C4-2B (cell line): ENCODE measurements around the gene JMJD6.
"Not testable (repeated sequence)": the region's sequence is repeated elsewhere in the genome, so short reads cannot be mapped to it uniquely, and the experiment has no call there.

Experiments
- H3K27ac ChIP-seq: fragments of 450-650 bp; 2 replicates; pipeline ENCODE4 v1.5.1; 2017
- CTCF ChIP-seq: fragments of 450-650 bp; conservative IDR thresholded peaks from 2 replicates; pipeline ENCODE4 v1.5.1; 2017; ENCODE audit warnings: mild to moderate bottlenecking
- ZFX ChIP-seq: fragments of 450-650 bp; IDR thresholded peaks from 2 replicates; pipeline ENCODE4 v1.6.1; 2017

JMJD6 gene

GRCh38 chr17:76713765-76714164 is 12.6 kb downstream of the JMJD6 start:
- H3K27ac ChIP-seq, result no peak overlapping the region
- no peak for TF ChIP-seq ZFX
- no peak for TF ChIP-seq CTCF

DNA sequence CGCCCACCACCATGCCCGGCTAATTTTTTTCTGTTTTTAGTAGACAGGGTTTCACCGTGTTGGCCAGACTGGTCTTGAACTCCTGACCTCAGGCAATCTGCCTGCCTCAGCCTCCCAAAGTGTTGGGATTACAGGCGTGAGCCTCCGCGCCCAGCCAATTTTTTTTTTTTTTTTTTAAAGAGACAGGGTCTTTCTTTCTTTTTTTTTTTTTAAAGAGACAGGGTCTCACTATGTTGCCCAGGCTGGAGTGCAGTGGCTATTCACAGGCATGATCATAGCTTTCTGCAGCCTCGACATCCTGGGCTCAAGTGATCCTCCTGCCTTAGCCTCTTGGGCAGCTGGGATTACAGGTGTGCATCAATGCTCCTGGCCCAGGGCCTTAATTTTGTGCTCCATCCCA is 14.1 kb downstream of the JMJD6 start:
- not testable (repeated sequence) for H3K27ac ChIP-seq

GRCh38 chr17:76710863-76711611 is 15.4 kb downstream of the JMJD6 start, which contains the start of gene MXRA7:
Gene MXRA7, minus strand, starts transcription at chr17:76710965. Its CDS starts 19 bp downstream, at chr17:76710946.
- TF ChIP-seq CTCF (no peak), ZFX (no peak)
- H3K27ac ChIP-seq, result no peak within 1 kb of the TSS

DNA sequence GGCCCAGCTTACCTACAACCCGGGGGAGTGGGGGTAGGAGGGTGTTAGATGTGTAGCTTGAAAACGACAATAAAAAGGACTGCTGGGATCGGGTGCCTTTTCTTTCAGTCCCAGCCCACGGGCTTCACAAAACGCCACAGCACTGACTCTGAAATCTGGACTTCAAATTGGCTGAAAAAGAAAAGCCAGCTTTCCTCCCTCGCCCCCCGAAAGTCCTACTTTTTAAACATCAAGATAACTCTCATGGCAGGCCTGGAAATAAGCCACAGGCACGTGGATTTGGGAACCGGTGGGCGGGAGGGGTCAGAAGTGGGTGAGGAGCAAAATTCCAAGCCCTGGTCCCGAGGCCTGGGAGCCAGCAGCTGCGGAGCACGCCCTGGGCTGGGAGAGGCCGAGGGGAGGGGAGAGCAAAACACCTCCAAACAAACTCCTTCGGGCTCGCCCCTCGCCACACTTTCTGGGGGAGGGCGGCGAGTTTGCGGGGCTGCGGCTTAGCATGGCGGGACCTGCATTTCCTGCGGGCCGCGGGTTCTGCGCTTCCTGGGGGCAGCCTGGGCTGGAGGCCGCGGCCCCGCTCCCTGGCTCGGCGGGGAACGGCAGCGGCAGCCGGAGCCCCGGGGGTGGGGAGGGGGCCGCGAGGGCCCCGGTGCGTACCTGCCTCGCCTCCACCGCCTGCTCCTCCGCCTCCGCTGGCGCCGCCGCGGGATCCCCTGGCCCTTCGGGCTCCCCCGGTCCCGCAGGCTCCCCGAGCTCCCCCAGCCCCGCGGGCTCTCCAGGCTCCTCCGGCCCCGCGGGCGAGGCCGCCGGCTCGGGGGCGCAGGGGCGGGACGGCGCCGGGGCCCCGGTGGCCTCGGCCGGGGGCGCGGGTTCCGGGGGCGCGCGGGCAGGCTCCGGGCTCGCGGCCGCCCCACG is 16.2 kb downstream of the JMJD6 start:
- not testable (repeated sequence) for H3K27ac ChIP-seq

DNA sequence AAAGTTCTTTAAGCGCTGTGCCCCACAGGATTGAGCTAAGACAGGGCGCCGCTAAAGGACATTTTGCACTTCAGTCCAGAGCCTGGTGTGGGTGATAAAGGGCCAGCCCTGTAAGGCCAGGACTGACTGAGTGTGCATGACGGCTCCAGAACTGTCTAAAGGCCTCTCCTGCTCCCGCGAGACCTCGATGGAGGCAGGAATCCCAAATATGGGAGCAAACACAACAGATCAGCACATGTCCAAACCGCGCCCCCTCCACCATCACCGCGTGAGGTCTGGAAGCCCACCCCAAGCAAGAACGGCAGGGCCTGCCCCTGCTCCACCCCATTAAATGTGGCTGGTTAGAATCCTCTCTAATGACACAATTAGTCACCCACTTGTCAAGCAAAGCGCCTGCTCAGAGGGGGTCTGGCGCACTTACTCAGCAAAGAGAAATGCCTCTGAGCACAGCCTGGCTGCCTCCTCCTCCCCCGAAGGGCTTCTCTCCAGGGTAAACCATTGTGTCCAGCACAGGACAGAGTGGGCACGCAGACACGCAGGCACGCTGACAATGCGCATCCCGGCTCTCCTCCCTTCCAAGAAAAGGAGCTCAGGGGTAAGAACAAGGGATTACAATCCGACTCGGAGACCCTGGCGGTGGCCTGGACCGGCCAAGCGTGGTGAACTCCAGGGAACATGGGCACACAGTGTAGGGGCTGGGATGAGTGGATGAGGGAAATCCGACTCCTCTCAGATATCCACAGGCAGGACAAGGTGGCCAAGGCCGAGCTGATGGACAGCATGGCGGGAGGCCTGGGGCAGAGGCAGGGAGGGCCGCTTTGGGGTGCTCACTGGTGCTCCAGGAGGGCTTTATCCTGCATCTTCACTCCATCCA is 17.1 kb downstream of the JMJD6 start:
- no peak overlapping the region for H3K27ac ChIP-seq
- no peak for TF ChIP-seq ZFX
- TF ChIP-seq CTCF, result no peak

DNA sequence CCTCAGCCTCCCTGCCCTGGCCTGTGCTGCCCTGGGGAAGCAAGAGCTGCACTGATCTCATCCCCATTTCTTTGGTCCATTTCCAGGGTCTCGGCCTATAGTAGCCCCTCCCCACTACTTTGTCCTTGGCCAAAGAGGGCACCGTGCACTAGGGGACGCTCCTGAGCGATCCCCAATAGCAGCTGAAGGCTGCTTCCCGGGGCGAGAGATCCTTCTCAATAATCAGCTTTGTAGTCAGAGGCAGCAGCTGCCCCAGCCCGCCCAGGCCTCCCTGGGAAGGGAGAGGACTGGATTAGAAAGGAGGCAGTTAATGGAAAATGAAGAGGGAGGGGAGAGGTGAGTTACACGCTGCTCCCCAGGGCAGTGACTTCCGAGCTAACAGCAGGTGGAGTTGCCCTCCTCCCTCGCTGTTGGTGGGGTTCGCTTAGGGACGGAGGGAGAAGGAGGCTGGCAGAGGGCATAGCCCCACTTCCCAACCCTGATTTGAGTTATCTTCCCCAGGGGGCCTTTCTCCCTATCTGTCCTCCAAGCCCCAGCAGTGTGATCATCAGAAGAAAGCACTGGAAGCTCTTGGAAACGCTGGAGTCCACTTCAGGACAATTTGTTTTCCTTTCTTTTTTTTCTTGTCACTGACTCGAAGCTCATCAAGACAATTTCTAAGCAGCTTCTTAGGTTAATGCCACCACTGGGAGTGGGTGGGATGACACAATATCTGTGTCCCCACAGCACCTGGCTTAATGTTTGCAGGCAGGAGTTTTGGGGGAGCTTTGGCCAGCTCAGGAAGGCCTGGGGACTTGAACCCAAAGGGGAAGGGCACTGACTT is 18.2 kb downstream of the JMJD6 start:
- H3K27ac ChIP-seq, result no peak overlapping the region
- TF ChIP-seq CTCF (no peak), ZFX (no peak)

DNA sequence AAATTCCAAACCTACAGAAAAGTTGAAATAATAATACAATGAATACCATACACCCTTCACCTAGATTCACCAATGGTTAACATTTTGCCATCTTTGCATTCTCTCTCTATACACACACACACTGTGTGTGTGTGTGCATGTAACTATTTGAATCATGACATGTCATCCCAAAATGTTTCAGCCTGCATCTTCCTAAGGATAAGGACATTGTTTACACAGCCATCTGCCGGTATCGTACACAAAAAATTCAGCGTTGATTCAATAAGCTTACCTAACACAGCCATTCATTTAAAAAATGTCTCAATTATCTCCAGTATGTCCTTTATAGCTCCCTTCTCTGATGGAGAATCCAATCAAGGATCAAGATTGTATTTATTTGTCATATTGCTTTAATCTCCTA is 19.6 kb downstream of the JMJD6 start:
- no peak overlapping the region for H3K27ac ChIP-seq
- TF ChIP-seq CTCF (no peak), ZFX (no peak)
